ENCODE data around the gene SELENOF.
"Not testable (repeated sequence)": the region's sequence is repeated elsewhere in the genome, so short reads cannot be mapped to it uniquely, and the experiment has no call there.

SELENOF gene

GRCh38 chr1:86856196-86856595, 57.7 kb downstream of the SELENOF start:
- DNase-seq, result no peak

GRCh38 chr1:86854352-86854751, 59.6 kb downstream of the SELENOF start:
- no peak for DNase-seq

- DNase-seq, result no peak
Measured at GRCh38 chr1:86852782-86853408, 61.0 kb downstream of the SELENOF start.

GRCh38 chr1:86852289-86852688, 61.6 kb downstream of the SELENOF start:
- no peak for DNase-seq

- DNase-seq, result no peak
Measured at GRCh38 chr1:86849756-86850155, 64.2 kb downstream of the SELENOF start.

- no peak for DNase-seq
Measured at GRCh38 chr1:86848654-86849053, 65.3 kb downstream of the SELENOF start.

- DNase-seq, result no peak
Measured at GRCh38 chr1:86846164-86846647, 67.7 kb downstream of the SELENOF start.

GRCh38 chr1:86845514-86845913, 68.4 kb downstream of the SELENOF start:
- no peak for DNase-seq

GRCh38 chr1:86841116-86841515, 72.8 kb downstream of the SELENOF start:
- no peak for DNase-seq

GRCh38 chr1:86833461-86834215, 80.3 kb downstream of the SELENOF start:
- peak; percentile 70 for DNase-seq

GRCh38 chr1:86832433-86832832, 81.5 kb downstream of the SELENOF start:
- DNase-seq, result no peak

GRCh38 chr1:86829321-86829720, 84.6 kb downstream of the SELENOF start:
- no peak for DNase-seq

GRCh38 chr1:86828024-86828423, 85.9 kb downstream of the SELENOF start:
- no peak for DNase-seq

GRCh38 chr1:86826856-86827255, 87.1 kb downstream of the SELENOF start:
- no peak for DNase-seq

GRCh38 chr1:86825319-86825718, 88.6 kb downstream of the SELENOF start:
- DNase-seq, result no peak

- no peak for DNase-seq
Measured at GRCh38 chr1:86823821-86824500, 90.0 kb downstream of the SELENOF start.

GRCh38 chr1:86823386-86823785, 90.5 kb downstream of the SELENOF start:
- DNase-seq, result no peak

- DNase-seq, result no peak
Measured at GRCh38 chr1:86822459-86822858, 91.5 kb downstream of the SELENOF start.

GRCh38 chr1:86821956-86822355, 92.0 kb downstream of the SELENOF start:
- DNase-seq, result no peak

GRCh38 chr1:86819970-86820369, 94.0 kb downstream of the SELENOF start:
- not testable (repeated sequence) for DNase-seq

- not testable (repeated sequence) for DNase-seq
Measured at GRCh38 chr1:86817246-86817826, 96.6 kb downstream of the SELENOF start.

- DNase-seq, result not testable (repeated sequence)
Measured at GRCh38 chr1:86814118-86814517, 99.8 kb downstream of the SELENOF start.

Measured in activated CD4-positive, alpha-beta T cell treated with anti-CD3 and anti-CD28 coated beads, Interleukin-2, amount 50 U/mL, for 16 hours (primary cell).